ENCODE measurements around the gene POLR3B.

DNA sequence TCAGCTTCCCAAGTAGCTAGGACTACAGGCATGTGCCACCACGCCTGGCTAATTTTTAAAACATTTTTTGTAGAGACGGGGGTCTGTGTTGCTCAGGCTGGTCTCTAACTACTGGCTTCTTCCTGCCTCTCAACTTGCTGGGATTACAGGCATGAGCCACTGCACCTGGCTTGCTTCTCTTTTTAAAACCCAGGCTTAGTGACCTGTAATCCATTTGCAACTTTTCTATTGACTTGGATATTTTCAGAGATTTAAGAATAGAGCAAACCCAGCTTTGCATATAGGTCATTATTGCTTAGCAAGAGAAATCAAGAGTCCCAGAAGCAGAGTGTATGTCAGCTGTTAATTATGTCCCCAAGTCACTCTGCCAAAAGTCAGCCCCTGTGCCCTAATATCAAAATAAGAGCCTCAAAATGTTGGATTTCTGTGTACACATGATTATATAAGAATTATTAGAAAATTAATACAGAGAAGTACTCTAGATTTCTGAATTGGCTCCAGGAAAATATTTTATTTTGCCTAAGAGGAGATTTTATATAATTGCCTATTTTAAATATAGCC lies 30.2 kb upstream of the POLR3B start:
- TF ChIP-seq CTCF (IDR thresholded peaks at IDR 0.05) (no peak), POLR2A (IDR thresholded peaks at IDR 0.05) (no peak)

All from testis (tissue), 2 donors.